DND-41 (cell line): ENCODE measurements around the gene BCAS3.

Experiments used
- CTCF ChIP-seq: IDR thresholded peaks from 2 replicates; pipeline ENCODE4 v1.5.1; 2012; ENCODE audit warnings: borderline replicate concordance, low read length, moderate library complexity, mild to moderate bottlenecking; ENCODE audit not compliant: poor library complexity, severe bottlenecking; ENCODE audit errors: extremely low read depth
- EZH2 ChIP-seq: IDR thresholded peaks from 3 replicates; pipeline ENCODE4 v1.6.1; 2012; ENCODE audit warnings: borderline replicate concordance, low read depth, mild to moderate bottlenecking, moderate library complexity, low read length, inconsistent platforms; ENCODE audit not compliant: severe bottlenecking

GRCh38 chr17:60712675-60713074 is 35.0 kb downstream of the BCAS3 start:
- TF ChIP-seq CTCF (no peak), EZH2 (no peak)
